Tibial nerve (tissue), 4 donors: ENCODE measurements around the gene RHOH.

Experiments
- CTCF ChIP-seq, 5 experiments: fragments of 200-600 bp in 3 of 5; fragments of 450-650 bp in 2 of 5; sonication (generic) in 3 of 5; IDR thresholded peaks; one replicate each; pipeline ENCODE4 v1.5.1; 2016 to 2019; ENCODE audit warnings: antibody characterized with exemption in 5 of 5, mild to moderate bottlenecking in 3 of 5, moderate library complexity in 2 of 5
- EP300 ChIP-seq, 2 donors: sonication (generic); formaldehyde crosslinking; IDR thresholded peaks; one replicate each; pipeline ENCODE4 v1.6.1; 2017; ENCODE audit warnings: antibody characterized with exemption in 2 of 2, mild to moderate bottlenecking in 1 of 2
- POLR2A ChIP-seq, 2 donors: fragments of 450-650 bp; IDR thresholded peaks; one replicate each; pipeline ENCODE4 v1.6.1; 2017; ENCODE audit warnings: antibody characterized with exemption in 2 of 2, mild to moderate bottlenecking in 2 of 2, moderate library complexity in 2 of 2

GRCh38 chr4:40149960-40150385, 46.9 kb upstream of the RHOH start:
- TF ChIP-seq CTCF (IDR thresholded peaks at IDR 0.05) (peak; percentile 60 to 81 (median 71)), POLR2A (IDR thresholded peaks at IDR 0.05) (no peak), EP300 (IDR thresholded peaks at IDR 0.05) (no peak)
